K562 (cell line): Measurements from ENCODE around the gene PLIN5. TPM values are rescaled to one million over a fixed set of nuclear protein-coding genes. Genes with fewer than 3 reads are reported as not detected.

ENCODE experiments used
- GATAD2B ChIP-seq: fragments of 450-650 bp; IDR thresholded peaks from 2 replicates; pipeline ENCODE4 v1.6.1; 2017; ENCODE audit warnings: mild to moderate bottlenecking, borderline replicate concordance
- HMG20A ChIP-seq: fragments of 450-650 bp; formaldehyde crosslinking; conservative IDR thresholded peaks from 2 replicates; pipeline ENCODE4 v1.4.0; 2020; ENCODE audit warnings: mild to moderate bottlenecking, mixed read lengths
- MGA ChIP-seq: fragments of 450-650 bp; IDR thresholded peaks from 2 replicates; pipeline ENCODE4 v1.6.1; 2016; ENCODE audit warnings: mild to moderate bottlenecking, moderate library complexity
- PHF20 ChIP-seq: fragments of 450-650 bp; IDR thresholded peaks from 2 replicates; pipeline ENCODE4 v1.6.1; 2018; ENCODE audit not compliant: partially characterized antibody
- PHF8 ChIP-seq: fragments of 200-600 bp; sonication (generic); IDR thresholded peaks from 2 replicates; pipeline ENCODE4 v1.6.1; 2012; ENCODE audit warnings: mixed run types, mild to moderate bottlenecking, inconsistent platforms, low read length, moderate library complexity, borderline replicate concordance
- SIN3B ChIP-seq: fragments of 450-650 bp; IDR thresholded peaks from 2 replicates; pipeline ENCODE4 v1.6.1; 2017; ENCODE audit warnings: low read depth, mild to moderate bottlenecking, moderate library complexity
- STAT5B ChIP-seq: fragments of 250-450 bp; sonication (Bioruptor Pico); IDR thresholded peaks from 2 replicates; pipeline ENCODE4 v1.8.0; 2021; ENCODE audit warnings: mild to moderate bottlenecking, inconsistent platforms
- STAT6 ChIP-seq: sonication (generic); formaldehyde crosslinking; IDR thresholded peaks from 2 replicates; pipeline ENCODE4 v1.8.1; 2023; ENCODE audit warnings: mild to moderate bottlenecking, missing genetic modification reagents
- TFAP4 ChIP-seq: sonication (generic); formaldehyde crosslinking; IDR thresholded peaks from 2 replicates; pipeline ENCODE4 v1.8.0; 2022; ENCODE audit warnings: missing genetic modification reagents, mild to moderate bottlenecking, moderate library complexity, borderline replicate concordance
- YY1 ChIP-seq, 3 experiments: IDR thresholded peaks; 2 replicates each; pipeline ENCODE4 v1.6.1; 2011; ENCODE audit warnings: low read length in 2 of 3, mild to moderate bottlenecking in 2 of 3, moderate library complexity in 2 of 3, borderline replicate concordance in 1 of 3, control low read depth in 1 of 3, low read depth in 1 of 3; ENCODE audit not compliant: insufficient read depth in 3 of 3, insufficient replicate concordance in 2 of 3, control insufficient read depth in 1 of 3, insufficient read length in 1 of 3; ENCODE audit errors: extremely low read depth in 1 of 3
- ZFP36 ChIP-seq: fragments of 150-350 bp; IDR thresholded peaks from 2 replicates; pipeline ENCODE4 v1.6.1; 2018; ENCODE audit warnings: low read length, low read depth; ENCODE audit not compliant: partially characterized antibody
- polyA plus RNA-seq, 8 experiments: library from polyadenylated mRNA; depleted of rRNA in 4 of 8; stranded (reverse) in 5 of 8; unstranded in 3 of 8; fragments of >200 nt; fragmentation: Nextera tagmentation in 2 of 8; fragmentation: Illumina TruSeq in 1 of 8; extraction: Ambion mirVana in 2 of 8; extraction: Trizol in 1 of 8; gene quantifications; 2 replicates each; pipeline versions ENCODE4 v1.2.1 to v1.2.3, GENCODE V29; 2011 to 2014; ENCODE audit warnings: inconsistent platforms in 1 of 8, missing spikeins in 1 of 8
- total RNA-seq, 7 experiments: library from RNA; depleted of rRNA in 6 of 7; stranded (reverse); fragments of >200 nt in 6 of 7; fragmentation: Illumina TruSeq in 2 of 7; extraction: Trizol in 2 of 7; gene quantifications; 2 replicates each; pipeline versions ENCODE4 v1.2.1 to v1.2.3, GENCODE V29; 2011 to 2021; ENCODE audit warnings: low replicate concordance in 1 of 7

Gene PLIN5
- total and polyA plus RNA-seq, 9 of the 15 experiments (the other 6 are each of a cell fraction or from before 2014, with no cell fraction given): 0.04 to 1.3 (median 0.50) TPM

GRCh38 chr19:4583961-4584669 is 49.1 kb upstream of the PLIN5 start (continued):
- TF ChIP-seq TFAP4 (CRISPR knock-in tag): 0 out of 2 replicates have a peak, but pooled peaks have one; percentile 14
- TF ChIP-seq YY1 (IDR thresholded peaks at IDR 0.05; ENCODE audit: borderline replicate concordance in 1 of 3, control insufficient read depth in 1 of 3, extremely low read depth in 1 of 3, insufficient read depth in 3 of 3, insufficient read length in 1 of 3, insufficient replicate concordance in 2 of 3, low read depth in 1 of 3, low read length in 2 of 3): peak in 2 of 3 experiments; percentile 26 to 53
- TF ChIP-seq SIN3B: peak; percentile 16; the same call in 1 of the 2 replicates
- TF ChIP-seq MGA: no peak
- peak; percentile 80 for TF ChIP-seq ZFP36
- TF ChIP-seq GATAD2B: no peak; the same call in 1 of the 2 replicates
- TF ChIP-seq PHF8: peak; percentile 23; the same call in 1 of the 2 replicates
- TF ChIP-seq HMG20A: no peak
- no peak for TF ChIP-seq STAT5B (CRISPR knock-in tag)
- peak; percentile 32 for TF ChIP-seq PHF20
- TF ChIP-seq STAT6 (CRISPR knock-in tag): no peak
